Astrocyte of the cerebellum (primary cell): ENCODE measurements around the gene GTPBP1.
A peak's percentile ranks its signal among the peaks of the same experiment; 100 is the strongest.

Experiments used
- DNase-seq: peaks from one replicate; pipeline ENCODE4 v3.0.0-alpha.2; 2011; ENCODE audit warnings: low read depth
- H3K4me3 ChIP-seq: 2 replicates; pipeline ENCODE4 v1.5.1; 2011; ENCODE audit warnings: mild to moderate bottlenecking, low read depth, low read length, moderate library complexity
- CTCF ChIP-seq: IDR thresholded peaks from 2 replicates; pipeline ENCODE4 v1.5.1; 2012; ENCODE audit warnings: low read length, low read depth, moderate library complexity, mild to moderate bottlenecking; ENCODE audit errors: missing control alignments
- in situ Hi-C: cut with HindIII; loops from 2 replicates; pipeline ENCODE4 v1.10.0; 2017; ENCODE audit warnings: low sequenced_read_pairs

The GTPBP1 gene

GRCh38 chr22:38728871-38729796 is 23.4 kb downstream of the GTPBP1 start:
- no peak for TF ChIP-seq CTCF
- no peak for DNase-seq
- in situ Hi-C loops: no loop called here
- no peak overlapping the region for H3K4me3 ChIP-seq

GRCh38 chr22:38729946-38730345 is 24.2 kb downstream of the GTPBP1 start:
- in situ Hi-C loops: no loop called here
- no peak for DNase-seq
- H3K4me3 ChIP-seq: no peak overlapping the region
- TF ChIP-seq CTCF: no peak

GRCh38 chr22:38730411-38730871 is 24.7 kb downstream of the GTPBP1 start:
- in situ Hi-C loops: no loop called here
- H3K4me3 ChIP-seq: no peak overlapping the region
- no peak for DNase-seq
- no peak for TF ChIP-seq CTCF

- DNase-seq: no peak
- no peak for TF ChIP-seq CTCF
- H3K4me3 ChIP-seq: no peak overlapping the region
- in situ Hi-C loops: no loop called here
These were observed 26.0 kb downstream of the GTPBP1 start for GRCh38 chr22:38731703-38732161.

- no peak for DNase-seq
- in situ Hi-C loops: no loop called here
- no peak overlapping the region for H3K4me3 ChIP-seq
- TF ChIP-seq CTCF: no peak
These were observed 26.6 kb downstream of the GTPBP1 start for GRCh38 chr22:38732251-38732815.

GRCh38 chr22:38733329-38733723 is 27.6 kb downstream of the GTPBP1 start:
- in situ Hi-C loops: no loop called here
- DNase-seq: no peak
- peak; percentile 75 for TF ChIP-seq CTCF

More at GRCh38 chr22:38733329-38733723, 27.6 kb downstream of the GTPBP1 start:
- no peak overlapping the region for H3K4me3 ChIP-seq
